HepG2 (cell line): ENCODE measurements around the gene CASKIN2. TPM values are rescaled to one million over a fixed set of nuclear protein-coding genes. Genes with fewer than 3 reads are reported as not detected.

Experiments used
- ATAC-seq: fragments of 200-7000 bp; cut with Tn5 transposase; 3 replicates; pipeline ENCODE4 v1.9.1; 2020; ENCODE audit warnings: mild to moderate bottlenecking, moderate library complexity
- BruUV-seq: library from RNA; stranded (reverse); fragments of 400-500 nt; replicated peaks from 2 replicates; lab custom pipeline; 2021; lab: Mats Ljungman, UMichigan
- CTCF ChIA-PET: fragments of 300-600 bp; formaldehyde crosslinking; extraction: SDS; loops from one replicate; lab custom pipeline; 2021; ENCODE audit warnings: low total read pairs, inconsistent platforms, low intra/inter-chr PET ratio; lab: Yijun Ruan, JAX
- POLR2A ChIA-PET: fragments of 350-600 bp; sonication (Branson Sonifier 250); formaldehyde crosslinking; loops from one replicate; lab custom pipeline; 2020; ENCODE audit warnings: antibody characterized with exemption, inconsistent platforms; lab: Yijun Ruan, JAX
- DNase-seq: peaks from one replicate; pipeline ENCODE4 v3.0.0-alpha.2; 2015; ENCODE audit warnings: low spot score
- FAIRE-seq: peaks from 3 replicates; lab custom pipeline; 2011; peaks lifted over from hg19 to GRCh38; lab: Jason Lieb, UNC
- H2AFZ ChIP-seq: one replicate; pipeline ENCODE4 v1.6.1; 2011; ENCODE audit warnings: low read length, inconsistent platforms
- H3K27ac ChIP-seq: fragments of 300-600 bp; 3 replicates; pipeline ENCODE4 v1.8.0; 2011; ENCODE audit warnings: mixed run types, mild to moderate bottlenecking, mixed read lengths, low read length, inconsistent platforms; ENCODE audit not compliant: insufficient read depth; ENCODE audit errors: extremely low read length
- H3K27me3 ChIP-seq, 2 experiments: fragments of 200-600 bp in 1 of 2; 2 replicates in 1 of 2; 3 replicates in 1 of 2; pipeline versions ENCODE4 v1.6.0 to v1.8.0; 2011; ENCODE audit warnings: low read length in 2 of 2, mild to moderate bottlenecking in 2 of 2, moderate library complexity in 2 of 2, inconsistent platforms in 1 of 2; ENCODE audit not compliant: insufficient read depth in 2 of 2, control insufficient read depth in 1 of 2
- H3K36me3 ChIP-seq, 2 experiments: fragments of 200-600 bp in 1 of 2; replicated peaks in 1 of 2; 2 replicates in 1 of 2; 3 replicates in 1 of 2; pipeline versions ENCODE4 v1.5.1 to v1.8.0; 2011; ENCODE audit warnings: low read length in 2 of 2, inconsistent platforms in 1 of 2; ENCODE audit not compliant: insufficient read depth in 2 of 2, control insufficient read depth in 1 of 2
- H3K4me1 ChIP-seq: 2 replicates; pipeline ENCODE4 v1.5.1; 2012; ENCODE audit warnings: low read length, inconsistent platforms; ENCODE audit not compliant: insufficient read depth
- H3K4me2 ChIP-seq: 2 replicates; pipeline ENCODE4 v1.6.0; 2011; ENCODE audit warnings: low read depth, low read length, inconsistent platforms
- H3K4me3 ChIP-seq, 3 experiments: fragments of 200-600 bp in 1 of 3; sonication (generic), shearing (Covaris generic) in 1 of 3; replicated peaks in 1 of 3; 2 replicates each; pipeline ENCODE4 v1.5.1; 2011 to 2016; ENCODE audit warnings: low read length in 3 of 3, inconsistent platforms in 2 of 3, low read depth in 2 of 3, mild to moderate bottlenecking in 2 of 3, control low read depth in 1 of 3, mixed read lengths in 1 of 3; ENCODE audit not compliant: insufficient read depth in 1 of 3
- H3K79me2 ChIP-seq: one replicate; pipeline ENCODE4 v1.6.1; 2011; ENCODE audit warnings: low read length, inconsistent platforms; ENCODE audit not compliant: insufficient read depth
- H3K9ac ChIP-seq: 2 replicates; pipeline ENCODE4 v1.6.0; 2011; ENCODE audit warnings: mild to moderate bottlenecking, low read depth, low read length, inconsistent platforms; ENCODE audit not compliant: insufficient read depth
- H3K9me3 ChIP-seq: 2 replicates; pipeline ENCODE4 v1.5.1; 2012; ENCODE audit warnings: mild to moderate bottlenecking, low read length
- H4K20me1 ChIP-seq: 2 replicates; pipeline ENCODE4 v1.6.0; 2011; ENCODE audit warnings: inconsistent platforms, mild to moderate bottlenecking, low read length, moderate library complexity; ENCODE audit not compliant: insufficient read depth
- BCL6 ChIP-seq: IDR thresholded peaks from 2 replicates; pipeline ENCODE4 v1.6.1; 2016; ENCODE audit warnings: missing genetic modification reagents, missing compliant biosample characterization
- KDM1A ChIP-seq: IDR thresholded peaks from 2 replicates; pipeline ENCODE4 v1.6.1; 2016; ENCODE audit warnings: missing compliant biosample characterization
- MYNN ChIP-seq: sonication (generic); formaldehyde crosslinking; IDR thresholded peaks from 2 replicates; pipeline ENCODE4 v1.4.0; 2020; ENCODE audit warnings: mild to moderate bottlenecking, low read depth, missing genetic modification reagents
- RBAK ChIP-seq: sonication (generic); formaldehyde crosslinking; IDR thresholded peaks from 2 replicates; pipeline ENCODE4 v1.5.1; 2020; ENCODE audit warnings: mild to moderate bottlenecking, missing genetic modification reagents
- SIN3A ChIP-seq: IDR thresholded peaks from 2 replicates; pipeline ENCODE4 v1.6.1; 2011; ENCODE audit warnings: low read depth, mild to moderate bottlenecking, control low read depth, low read length, borderline replicate concordance
- ZNF766 ChIP-seq: sonication (generic); formaldehyde crosslinking; IDR thresholded peaks from 2 replicates; pipeline ENCODE4 v1.5.0; 2020; ENCODE audit warnings: missing genetic modification reagents, borderline replicate concordance
- WGBS: methylation state at CpG from one replicate; pipeline ENCODE4 v1.1.6; 2017; ENCODE audit warnings: low lambda C conversion rate; 5-methylcytosine and 5-hydroxymethylcytosine counted together
- in situ Hi-C: cut with HindIII; loops from 2 replicates; pipeline ENCODE4 v1.10.0; 2017; ENCODE audit warnings: low pct_unique_long_range_greater_than_20kb; ENCODE audit not compliant: extremely low pct_ligation_motif_present
- intact Hi-C: fragments of 100-400 bp; cut with micrococcal nuclease; formaldehyde crosslinking; loops from one replicate; pipeline ENCODE4 v1.10.0; 2022; ENCODE audit not compliant: unreplicated experiment
- polyA plus RNA-seq, 8 experiments: library from polyadenylated mRNA; depleted of rRNA in 3 of 8; stranded (reverse) in 7 of 8; unstranded in 1 of 8; fragments of >200 nt; fragmentation: Illumina TruSeq in 4 of 8; extraction: Trizol in 4 of 8; gene quantifications; 2 replicates each; pipeline versions ENCODE4 v1.2.1 to v1.2.3, GENCODE V29; 2011 to 2016; ENCODE audit warnings: low read depth in 4 of 8, missing spikeins in 1 of 8, mixed read lengths in 1 of 8; ENCODE audit not compliant: insufficient read depth in 1 of 8
- total RNA-seq, 5 experiments: library from RNA; depleted of rRNA; stranded (reverse); fragments of >200 nt; fragmentation: Illumina TruSeq; extraction: Trizol; gene quantifications; 2 replicates each; pipeline ENCODE4 v1.2.3, GENCODE V29; 2016; ENCODE audit warnings: low read depth in 1 of 5
- TF ChIP-seq, protein P1 (sequence below): sonication (generic); formaldehyde crosslinking; IDR thresholded peaks from 2 replicates; pipeline ENCODE4 v1.5.1; 2020; ENCODE audit warnings: mild to moderate bottlenecking, moderate library complexity, missing genetic modification reagents
- TF ChIP-seq, protein P2 (sequence below): sonication (generic); formaldehyde crosslinking; conservative IDR thresholded peaks from 2 replicates; pipeline ENCODE4 v1.5.0; 2020; ENCODE audit warnings: missing genetic modification reagents

The CASKIN2 gene
- total and polyA plus RNA-seq, 2 of the 13 experiments (the other 11 are each of a cell fraction or from before 2014, with no cell fraction given): 5.2 to 7.8 TPM

DNA sequence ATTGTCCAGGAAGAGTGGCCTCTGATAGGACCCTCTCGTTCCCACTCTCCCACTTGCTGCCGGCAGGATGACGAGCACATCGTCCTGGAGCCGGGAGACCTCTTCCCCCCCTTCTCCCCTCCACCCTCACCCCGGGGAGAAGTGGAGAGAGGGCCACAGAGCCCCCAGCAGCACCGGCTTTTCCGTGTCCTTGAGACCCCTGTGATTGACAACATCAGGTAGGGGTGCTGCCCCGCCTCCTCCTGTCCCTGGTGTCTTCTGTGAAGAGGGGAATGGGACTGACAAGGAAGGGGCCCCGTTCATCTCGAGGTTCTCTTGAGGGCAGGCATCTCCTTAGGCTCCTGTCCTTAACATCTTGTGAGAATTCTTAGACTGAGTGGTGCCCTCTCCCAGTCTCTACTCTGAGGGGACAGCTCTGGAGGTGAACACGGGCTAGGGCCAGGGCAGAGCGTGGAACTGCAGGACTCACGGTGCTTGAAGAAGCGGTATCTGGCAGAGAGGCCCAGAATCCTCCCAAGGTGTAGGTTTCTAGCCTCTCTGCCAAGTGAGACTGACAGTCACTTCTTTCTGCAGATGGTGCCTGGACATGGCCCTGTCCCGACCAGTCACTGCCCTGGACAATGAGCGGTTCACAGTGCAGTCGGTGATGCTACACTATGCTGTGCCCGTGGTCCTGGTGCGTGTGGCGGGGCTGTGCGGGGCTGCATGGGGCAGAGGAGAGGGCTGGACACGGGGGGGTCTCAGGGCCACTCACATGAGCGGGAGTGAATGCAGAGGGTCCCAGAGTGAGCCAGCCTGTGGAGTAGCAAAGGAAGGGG lies 26.4 kb downstream of the CASKIN2 start:
- Histone ChIP-seq H3K36me3 (peaks cover 38 to 45% of the 10 kb centered on the region in 2 experiments), H3K27ac (no peak overlapping the region), H3K4me3 (no peak overlapping the region), H3K4me1 (no peaks in the 10 kb centered on the region), H3K9me3 (no peaks in the 10 kb centered on the region), H3K27me3 (no peaks in the 10 kb centered on the region), H3K79me2 (no peaks in the 10 kb centered on the region), H3K9ac (no peak overlapping the region), H4K20me1 (peaks cover 4% of the 10 kb centered on the region; the same call in 1 of the 2 replicates), H3K4me2 (no peak overlapping the region), H2AFZ (no peak overlapping the region)
- no peak for ATAC-seq
- FAIRE-seq: no peak
- CTCF ChIA-PET: no interaction called here
- 92% methylated on average over 23 of the region's 24 CpGs for WGBS
- TF ChIP-seq, protein P1, sequence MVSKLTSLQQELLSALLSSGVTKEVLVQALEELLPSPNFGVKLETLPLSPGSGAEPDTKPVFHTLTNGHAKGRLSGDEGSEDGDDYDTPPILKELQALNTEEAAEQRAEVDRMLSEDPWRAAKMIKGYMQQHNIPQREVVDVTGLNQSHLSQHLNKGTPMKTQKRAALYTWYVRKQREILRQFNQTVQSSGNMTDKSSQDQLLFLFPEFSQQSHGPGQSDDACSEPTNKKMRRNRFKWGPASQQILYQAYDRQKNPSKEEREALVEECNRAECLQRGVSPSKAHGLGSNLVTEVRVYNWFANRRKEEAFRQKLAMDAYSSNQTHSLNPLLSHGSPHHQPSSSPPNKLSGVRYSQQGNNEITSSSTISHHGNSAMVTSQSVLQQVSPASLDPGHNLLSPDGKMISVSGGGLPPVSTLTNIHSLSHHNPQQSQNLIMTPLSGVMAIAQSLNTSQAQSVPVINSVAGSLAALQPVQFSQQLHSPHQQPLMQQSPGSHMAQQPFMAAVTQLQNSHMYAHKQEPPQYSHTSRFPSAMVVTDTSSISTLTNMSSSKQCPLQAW (CRISPR knock-in tag): no peak
- TF ChIP-seq RBAK: no peak
- TF ChIP-seq BCL6 (CRISPR knock-in tag): no peak
- no peak for TF ChIP-seq KDM1A (CRISPR knock-in tag)
- TF ChIP-seq ZNF766 (CRISPR knock-in tag): no peak
- TF ChIP-seq MYNN (CRISPR knock-in tag): no peak
- TF ChIP-seq SIN3A: no peak
- TF ChIP-seq, protein P2, sequence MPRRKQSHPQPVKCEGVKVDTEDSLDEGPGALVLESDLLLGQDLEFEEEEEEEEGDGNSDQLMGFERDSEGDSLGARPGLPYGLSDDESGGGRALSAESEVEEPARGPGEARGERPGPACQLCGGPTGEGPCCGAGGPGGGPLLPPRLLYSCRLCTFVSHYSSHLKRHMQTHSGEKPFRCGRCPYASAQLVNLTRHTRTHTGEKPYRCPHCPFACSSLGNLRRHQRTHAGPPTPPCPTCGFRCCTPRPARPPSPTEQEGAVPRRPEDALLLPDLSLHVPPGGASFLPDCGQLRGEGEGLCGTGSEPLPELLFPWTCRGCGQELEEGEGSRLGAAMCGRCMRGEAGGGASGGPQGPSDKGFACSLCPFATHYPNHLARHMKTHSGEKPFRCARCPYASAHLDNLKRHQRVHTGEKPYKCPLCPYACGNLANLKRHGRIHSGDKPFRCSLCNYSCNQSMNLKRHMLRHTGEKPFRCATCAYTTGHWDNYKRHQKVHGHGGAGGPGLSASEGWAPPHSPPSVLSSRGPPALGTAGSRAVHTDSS (CRISPR knock-in tag): no peak
- intact Hi-C loops (loop anchor here (5.0 kb wide), 1 partner anchor 62 kb away; no protein-coding TSS in a partner anchor), in situ Hi-C loops (loop anchor here (5.0 kb wide), 1 partner anchor 57 kb away; no protein-coding TSS in a partner anchor)
- DNase-seq: no peak
- BruUV-seq: no TSS peak
- POLR2A ChIA-PET: no interaction called here
